Activated CD4-positive, alpha-beta T cell treated with anti-CD3 and anti-CD28 coated beads, Interleukin-2, amount 10 ng/mL, durations not matched to agents 7 days and 5 days (primary cell): ENCODE measurements around the gene DCLK1. TPM values are rescaled to one million over a fixed set of nuclear protein-coding genes. Genes with fewer than 3 reads are reported as not detected.

Experiments used
- CTCF ChIA-PET: fragments of 350-600 bp; sonication (Branson Sonifier 250); formaldehyde crosslinking; loops from one replicate; lab custom pipeline; 2021; ENCODE audit warnings: antibody characterized with exemption; lab: Charles Lee
- POLR2A ChIA-PET: fragments of 350-600 bp; sonication (Branson Sonifier 250); formaldehyde crosslinking; loops from one replicate; lab custom pipeline; 2021; ENCODE audit warnings: antibody characterized with exemption; lab: Charles Lee
- DNase-seq: peaks from one replicate; pipeline ENCODE4 v3.0.0-alpha.2; 2020
- H3K27ac Mint-ChIP-seq: one replicate; pipeline ENCODE4 v1.8.0; 2021; ENCODE audit warnings: mild to moderate bottlenecking, moderate library complexity, mixed read lengths
- H3K27me3 Mint-ChIP-seq: one replicate; pipeline ENCODE4 v1.8.0; 2021; ENCODE audit warnings: mixed read lengths
- H3K36me3 Mint-ChIP-seq: one replicate; pipeline ENCODE4 v1.8.0; 2021; ENCODE audit warnings: low read depth, mixed read lengths
- H3K4me1 Mint-ChIP-seq: one replicate; pipeline ENCODE4 v1.8.0; 2021; ENCODE audit warnings: mixed read lengths
- H3K4me3 Mint-ChIP-seq: one replicate; pipeline ENCODE4 v1.8.0; 2021; ENCODE audit warnings: mild to moderate bottlenecking, moderate library complexity, mixed read lengths
- H3K9me3 Mint-ChIP-seq: one replicate; pipeline ENCODE4 v1.8.0; 2021; ENCODE audit warnings: mixed read lengths
- total RNA-seq, 2 experiments: library from RNA; stranded (reverse); gene quantifications; one replicate each; pipeline ENCODE4 v1.2.3, GENCODE V29; 2021

Gene DCLK1
- total RNA-seq, 2 experiments from 2014 or later, result not detected

DNA sequence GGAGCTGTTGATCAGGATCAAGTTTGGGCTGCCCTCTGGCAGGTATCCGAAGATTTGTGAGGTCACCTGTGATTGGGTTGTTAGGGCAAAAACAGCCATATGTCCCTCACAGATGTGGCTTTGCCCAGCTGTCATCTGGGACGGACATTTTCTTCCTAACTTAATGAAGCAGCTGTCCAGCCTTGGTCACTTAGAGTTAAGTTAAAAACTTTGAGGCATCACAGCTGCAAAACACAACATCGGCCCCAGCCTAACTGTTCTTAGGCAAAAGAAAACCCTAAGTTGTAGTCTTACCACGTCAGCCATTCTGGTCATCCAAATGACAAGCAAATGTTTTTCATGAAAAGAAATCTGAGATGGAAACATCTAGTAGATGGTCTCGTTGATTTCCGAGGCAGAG is 318.4 kb downstream of the DCLK1 start:
- no peaks in the 10 kb centered on the region for H3K9me3 Mint-ChIP-seq
- DNase-seq, result no peak
- H3K4me3 Mint-ChIP-seq, result no peak overlapping the region
- no peaks in the 10 kb centered on the region for H3K36me3 Mint-ChIP-seq
- no peaks in the 10 kb centered on the region for H3K27me3 Mint-ChIP-seq
- CTCF ChIA-PET, result no interaction called here
- POLR2A ChIA-PET, result no interaction called here
- H3K27ac Mint-ChIP-seq, result no peak overlapping the region
- H3K4me1 Mint-ChIP-seq, result no peaks in the 10 kb centered on the region

DNA sequence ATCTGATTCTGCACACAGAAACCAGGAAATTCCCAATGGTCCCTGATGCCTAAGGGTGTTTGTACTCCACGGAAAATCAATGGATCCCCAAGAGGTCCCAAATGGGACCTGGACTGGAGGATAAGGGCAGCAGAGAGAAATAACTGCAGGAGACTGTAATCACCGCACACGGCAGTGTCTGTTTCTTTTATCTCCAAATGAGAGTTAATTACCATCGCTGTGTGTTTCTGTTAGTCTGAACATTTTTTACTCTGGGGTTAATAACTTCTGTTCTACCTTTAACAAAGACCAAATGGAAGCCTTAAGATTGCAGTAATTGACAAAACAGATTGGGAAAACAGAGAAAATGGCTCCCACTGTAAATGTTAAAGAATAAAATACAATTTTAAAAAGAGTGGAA is 320.9 kb downstream of the DCLK1 start:
- Mint-ChIP-seq H3K27me3 (no peaks in the 10 kb centered on the region), H3K36me3 (no peaks in the 10 kb centered on the region), H3K9me3 (no peaks in the 10 kb centered on the region), H3K27ac (no peak overlapping the region), H3K4me3 (no peak overlapping the region), H3K4me1 (no peaks in the 10 kb centered on the region)
- ChIA-PET POLR2A (no interaction called here), CTCF (no interaction called here)
- no peak for DNase-seq

DNA sequence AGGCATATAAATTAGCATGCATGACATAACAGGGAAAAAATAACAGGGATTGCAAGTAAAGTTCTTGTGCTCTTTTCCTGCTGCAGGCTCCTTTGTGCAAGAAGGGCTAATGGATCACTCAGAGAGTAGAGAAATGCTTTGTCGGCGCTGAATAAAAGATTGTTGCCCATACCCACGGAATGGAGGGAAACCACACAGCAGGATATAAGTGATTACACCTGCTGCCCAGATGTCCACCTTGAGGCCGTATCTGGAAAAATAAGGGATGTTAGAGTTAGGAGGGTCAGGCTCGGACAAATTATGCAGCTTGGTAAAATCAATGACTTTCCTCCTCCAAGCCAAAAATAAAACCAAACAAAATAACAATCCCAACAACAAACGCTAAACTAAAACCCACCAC is 322.3 kb downstream of the DCLK1 start:
- no peaks in the 10 kb centered on the region for H3K9me3 Mint-ChIP-seq
- no peak overlapping the region for H3K4me3 Mint-ChIP-seq
- DNase-seq, result no peak
- no peaks in the 10 kb centered on the region for H3K27me3 Mint-ChIP-seq
- POLR2A ChIA-PET, result no interaction called here
- no peaks in the 10 kb centered on the region for H3K36me3 Mint-ChIP-seq
- no peaks in the 10 kb centered on the region for H3K4me1 Mint-ChIP-seq
- H3K27ac Mint-ChIP-seq, result no peak overlapping the region
- CTCF ChIA-PET, result no interaction called here

DNA sequence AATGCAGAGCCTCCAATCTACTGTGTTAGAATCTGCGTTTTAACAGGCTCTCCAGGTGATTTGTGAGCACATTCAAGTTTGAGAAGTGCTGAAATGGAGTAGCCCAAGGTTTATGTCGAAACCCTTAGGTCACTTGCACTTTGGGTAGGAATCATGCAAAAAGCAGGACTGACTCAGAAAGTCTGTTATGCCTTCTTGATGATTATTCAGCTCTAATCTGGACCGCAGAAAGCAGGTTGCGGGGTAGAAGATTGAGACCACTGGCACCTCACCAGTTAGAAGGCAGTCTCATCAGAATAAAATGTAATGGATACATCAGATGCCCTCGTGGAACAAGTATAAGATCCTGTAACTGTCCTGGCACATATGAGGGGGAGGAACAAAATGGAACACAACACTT is 326.3 kb downstream of the DCLK1 start:
- DNase-seq, result no peak
- ChIA-PET CTCF (no interaction called here), POLR2A (no interaction called here)
- H3K4me1 Mint-ChIP-seq, result no peaks in the 10 kb centered on the region
- H3K27ac Mint-ChIP-seq, result no peak overlapping the region
- H3K9me3 Mint-ChIP-seq, result no peaks in the 10 kb centered on the region
- no peaks in the 10 kb centered on the region for H3K27me3 Mint-ChIP-seq
- H3K4me3 Mint-ChIP-seq, result no peak overlapping the region
- no peaks in the 10 kb centered on the region for H3K36me3 Mint-ChIP-seq

DNA sequence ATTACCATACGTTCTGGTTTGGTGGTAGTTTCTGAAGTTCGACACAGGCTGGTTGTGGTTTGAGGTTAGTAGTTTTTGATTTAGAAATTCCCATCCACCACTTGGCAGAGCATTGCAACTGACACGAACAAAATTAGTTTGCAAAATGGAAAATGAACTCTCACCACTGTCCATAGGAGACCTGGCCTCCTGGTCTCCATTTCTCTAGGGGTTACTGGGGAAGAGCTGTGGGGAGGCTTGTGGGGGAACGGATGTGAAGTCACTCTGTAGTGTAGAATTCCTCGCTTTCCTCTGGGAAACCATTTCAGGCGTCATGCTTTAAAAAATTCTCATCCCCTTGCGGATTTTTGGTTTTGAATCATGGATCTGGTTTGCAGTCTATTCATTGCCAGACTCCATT is 333.2 kb downstream of the DCLK1 start:
- ChIA-PET CTCF (no interaction called here), POLR2A (no interaction called here)
- Mint-ChIP-seq H3K4me3 (no peak overlapping the region), H3K4me1 (no peaks in the 10 kb centered on the region), H3K27ac (no peak overlapping the region), H3K27me3 (no peaks in the 10 kb centered on the region), H3K9me3 (no peaks in the 10 kb centered on the region), H3K36me3 (no peaks in the 10 kb centered on the region)
- no peak for DNase-seq

DNA sequence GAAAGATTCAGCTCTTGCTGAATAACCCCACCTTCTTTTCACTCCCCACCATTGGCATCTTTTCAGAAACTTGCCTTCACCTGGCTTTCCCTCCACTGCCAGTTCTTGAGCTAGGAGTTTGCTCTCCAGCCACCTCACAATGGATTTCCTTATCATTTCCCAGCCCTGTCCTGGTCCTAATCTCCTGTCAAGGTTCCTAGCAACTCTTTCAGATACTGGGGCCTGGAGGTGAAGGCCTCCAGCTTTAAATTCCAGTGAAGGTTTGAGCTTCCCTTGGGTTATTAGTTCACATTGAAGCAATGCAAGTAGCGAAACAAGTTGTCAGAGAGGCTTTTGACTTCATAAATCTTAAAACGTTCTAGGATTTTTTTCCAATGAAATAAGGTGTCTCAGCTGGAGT is 333.9 kb downstream of the DCLK1 start:
- ChIA-PET CTCF (no interaction called here), POLR2A (no interaction called here)
- H3K27ac Mint-ChIP-seq, result no peak overlapping the region
- no peaks in the 10 kb centered on the region for H3K4me1 Mint-ChIP-seq
- H3K4me3 Mint-ChIP-seq, result no peak overlapping the region
- no peaks in the 10 kb centered on the region for H3K9me3 Mint-ChIP-seq
- no peaks in the 10 kb centered on the region for H3K27me3 Mint-ChIP-seq
- H3K36me3 Mint-ChIP-seq, result no peaks in the 10 kb centered on the region
- DNase-seq, result no peak

DNA sequence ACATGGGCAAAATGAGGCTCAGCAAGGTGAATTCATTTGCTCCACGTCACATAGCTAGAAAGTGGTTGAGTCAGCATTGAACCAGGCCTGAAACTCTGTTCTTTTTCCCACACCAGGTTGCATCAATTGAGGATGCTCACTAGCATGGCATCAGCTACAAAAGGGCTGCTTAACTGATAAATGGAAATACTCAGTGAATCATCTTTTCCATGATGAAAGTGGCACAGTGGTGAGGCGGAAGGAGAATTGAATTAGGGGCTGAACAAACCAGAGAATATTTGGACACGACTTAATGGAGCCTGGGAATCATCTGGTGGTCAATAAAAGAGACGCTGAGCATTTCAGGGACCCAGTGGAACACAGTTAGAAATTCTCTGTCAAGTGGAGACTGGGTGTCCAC is 334.6 kb downstream of the DCLK1 start:
- ChIA-PET POLR2A (no interaction called here), CTCF (no interaction called here)
- Mint-ChIP-seq H3K9me3 (no peaks in the 10 kb centered on the region), H3K4me3 (no peak overlapping the region), H3K27me3 (no peaks in the 10 kb centered on the region), H3K4me1 (no peaks in the 10 kb centered on the region), H3K36me3 (no peaks in the 10 kb centered on the region), H3K27ac (no peak overlapping the region)
- DNase-seq, result no peak

DNA sequence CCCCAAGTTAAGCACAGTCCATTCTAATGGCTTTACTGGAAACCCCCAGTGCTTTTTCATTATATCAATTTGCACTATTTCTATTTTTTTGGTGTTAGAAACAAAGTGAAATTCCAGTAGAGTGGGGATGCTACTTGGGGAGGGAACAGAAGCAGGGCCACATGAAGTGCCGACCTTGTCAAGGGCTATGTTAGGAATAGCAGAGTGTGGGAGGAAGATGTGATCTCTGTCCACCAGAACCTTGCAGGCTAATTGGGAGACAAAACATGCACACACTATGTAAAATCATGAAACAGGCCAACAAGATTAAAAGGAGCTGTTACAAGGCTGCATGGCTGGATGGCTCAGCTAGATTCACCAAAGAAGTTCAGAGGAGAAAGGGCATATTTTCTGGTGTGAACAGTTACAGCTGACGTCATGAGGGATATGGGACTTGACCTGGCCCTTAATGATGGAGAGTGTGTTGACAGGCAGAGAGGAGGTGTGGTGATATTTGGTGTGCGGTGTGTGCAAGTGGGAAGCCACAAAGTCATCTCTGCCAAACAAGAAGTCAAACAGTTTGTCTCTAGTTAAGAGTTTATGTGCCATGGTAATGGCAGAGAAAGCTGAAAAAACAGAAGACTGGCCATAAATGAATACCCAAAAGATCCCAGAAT is 336.3 kb downstream of the DCLK1 start:
- Mint-ChIP-seq H3K27ac (no peak overlapping the region), H3K36me3 (no peaks in the 10 kb centered on the region), H3K27me3 (no peaks in the 10 kb centered on the region), H3K4me3 (no peak overlapping the region), H3K9me3 (no peaks in the 10 kb centered on the region), H3K4me1 (no peaks in the 10 kb centered on the region)
- ChIA-PET POLR2A (no interaction called here), CTCF (no interaction called here)
- DNase-seq, result no peak

DNA sequence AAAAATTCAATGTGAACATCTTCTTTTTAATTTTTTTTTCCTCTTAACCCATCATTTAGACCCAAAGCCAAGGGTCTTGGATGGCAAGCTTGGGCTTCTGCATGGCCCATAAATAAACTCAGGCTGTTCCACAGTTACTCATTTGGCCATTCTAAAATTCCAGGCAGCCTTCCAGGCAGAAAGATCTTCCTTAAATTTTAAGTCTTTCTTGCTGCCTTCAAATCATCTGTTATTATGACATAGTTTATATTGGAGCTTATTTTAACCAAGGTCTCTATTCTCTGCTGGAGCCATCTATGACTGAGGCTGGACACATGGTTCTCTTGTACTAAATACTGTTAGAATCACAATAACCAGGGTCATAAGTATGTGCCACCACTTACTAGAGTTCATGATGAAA is 337.4 kb downstream of the DCLK1 start:
- Mint-ChIP-seq H3K27ac (no peak overlapping the region), H3K4me1 (no peaks in the 10 kb centered on the region), H3K4me3 (no peak overlapping the region), H3K9me3 (no peaks in the 10 kb centered on the region), H3K27me3 (no peaks in the 10 kb centered on the region), H3K36me3 (no peaks in the 10 kb centered on the region)
- CTCF ChIA-PET, result no interaction called here
- POLR2A ChIA-PET, result no interaction called here
- DNase-seq, result no peak

DNA sequence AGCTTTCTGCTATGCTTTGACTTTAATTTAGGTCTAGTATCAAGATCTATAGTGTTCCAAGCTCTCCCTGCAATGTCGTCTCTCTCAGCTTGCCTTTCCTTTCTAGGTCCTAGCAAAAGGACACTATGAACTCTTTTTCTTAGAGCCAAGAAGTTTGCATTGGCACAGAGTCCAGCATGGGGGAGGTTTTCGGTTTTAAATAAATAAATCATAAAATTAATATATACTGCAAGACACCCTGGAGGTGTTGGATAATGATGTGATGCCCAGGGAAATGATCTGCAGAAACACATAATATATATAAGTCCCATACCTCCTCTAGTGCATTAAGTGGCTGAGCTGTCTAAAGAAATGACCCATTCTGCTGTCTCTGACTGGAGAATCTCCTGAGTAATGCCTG is 338.3 kb downstream of the DCLK1 start:
- Mint-ChIP-seq H3K4me3 (no peak overlapping the region), H3K4me1 (no peaks in the 10 kb centered on the region), H3K36me3 (no peaks in the 10 kb centered on the region), H3K27ac (no peak overlapping the region), H3K9me3 (no peaks in the 10 kb centered on the region), H3K27me3 (no peaks in the 10 kb centered on the region)
- DNase-seq, result no peak
- POLR2A ChIA-PET, result no interaction called here
- CTCF ChIA-PET, result no interaction called here

DNA sequence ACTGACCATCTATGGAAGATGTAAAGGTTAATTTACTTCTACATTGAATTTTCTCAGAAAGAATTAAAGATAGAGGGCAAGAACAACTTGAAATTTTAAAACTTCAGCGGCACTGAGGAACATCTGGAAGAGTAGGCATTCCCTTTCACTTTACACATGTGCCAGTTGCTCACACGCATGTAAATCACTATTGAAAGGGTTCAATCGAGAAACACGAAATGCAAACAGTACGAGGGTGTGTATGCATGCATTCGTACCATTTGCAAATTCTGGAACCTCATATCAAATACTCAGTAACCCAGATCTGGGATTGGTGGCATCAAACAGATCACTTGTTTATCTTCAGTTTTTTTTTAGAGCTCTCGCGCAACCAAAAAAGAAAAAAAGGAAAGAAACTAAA is 339.2 kb downstream of the DCLK1 start:
- DNase-seq, result no peak
- Mint-ChIP-seq H3K36me3 (no peaks in the 10 kb centered on the region), H3K4me3 (no peak overlapping the region), H3K4me1 (no peaks in the 10 kb centered on the region), H3K27me3 (no peaks in the 10 kb centered on the region), H3K27ac (no peak overlapping the region), H3K9me3 (no peaks in the 10 kb centered on the region)
- ChIA-PET CTCF (no interaction called here), POLR2A (no interaction called here)

DNA sequence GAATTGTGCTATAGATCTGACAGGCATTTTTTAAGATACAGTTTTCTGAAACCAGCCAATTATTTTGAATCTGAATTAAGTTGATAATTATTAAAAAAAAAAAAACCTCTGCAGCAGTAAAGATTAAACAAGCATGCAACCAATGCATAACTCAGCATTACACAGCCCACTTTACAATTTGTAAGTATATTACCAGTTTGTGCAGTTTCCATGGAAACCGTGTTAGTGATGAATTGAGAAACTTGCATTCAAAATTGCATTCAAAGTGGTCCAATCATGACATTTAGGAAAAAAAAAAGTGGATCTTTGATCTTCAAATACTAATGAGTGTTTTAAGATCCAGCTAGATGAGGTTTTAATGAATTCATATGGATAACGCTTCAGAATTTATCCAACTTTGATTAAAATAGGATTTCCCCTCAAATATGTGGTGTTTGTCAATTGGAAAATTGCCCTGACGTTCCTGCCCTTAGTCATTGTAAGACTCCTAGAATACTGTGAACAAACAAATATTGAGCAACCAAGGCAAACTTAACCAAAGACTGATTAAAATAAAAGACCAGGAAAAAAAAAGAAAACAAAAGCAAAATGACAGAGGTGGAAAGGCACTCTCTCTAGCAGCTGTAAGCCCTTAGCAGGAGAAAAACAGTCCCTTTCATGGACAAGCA is 339.9 kb downstream of the DCLK1 start:
- H3K27me3 Mint-ChIP-seq, result no peaks in the 10 kb centered on the region
- ChIA-PET CTCF (no interaction called here), POLR2A (no interaction called here)
- no peaks in the 10 kb centered on the region for H3K36me3 Mint-ChIP-seq
- no peak overlapping the region for H3K4me3 Mint-ChIP-seq
- no peak overlapping the region for H3K27ac Mint-ChIP-seq
- H3K4me1 Mint-ChIP-seq, result no peaks in the 10 kb centered on the region
- DNase-seq, result no peak
- H3K9me3 Mint-ChIP-seq, result no peaks in the 10 kb centered on the region

DNA sequence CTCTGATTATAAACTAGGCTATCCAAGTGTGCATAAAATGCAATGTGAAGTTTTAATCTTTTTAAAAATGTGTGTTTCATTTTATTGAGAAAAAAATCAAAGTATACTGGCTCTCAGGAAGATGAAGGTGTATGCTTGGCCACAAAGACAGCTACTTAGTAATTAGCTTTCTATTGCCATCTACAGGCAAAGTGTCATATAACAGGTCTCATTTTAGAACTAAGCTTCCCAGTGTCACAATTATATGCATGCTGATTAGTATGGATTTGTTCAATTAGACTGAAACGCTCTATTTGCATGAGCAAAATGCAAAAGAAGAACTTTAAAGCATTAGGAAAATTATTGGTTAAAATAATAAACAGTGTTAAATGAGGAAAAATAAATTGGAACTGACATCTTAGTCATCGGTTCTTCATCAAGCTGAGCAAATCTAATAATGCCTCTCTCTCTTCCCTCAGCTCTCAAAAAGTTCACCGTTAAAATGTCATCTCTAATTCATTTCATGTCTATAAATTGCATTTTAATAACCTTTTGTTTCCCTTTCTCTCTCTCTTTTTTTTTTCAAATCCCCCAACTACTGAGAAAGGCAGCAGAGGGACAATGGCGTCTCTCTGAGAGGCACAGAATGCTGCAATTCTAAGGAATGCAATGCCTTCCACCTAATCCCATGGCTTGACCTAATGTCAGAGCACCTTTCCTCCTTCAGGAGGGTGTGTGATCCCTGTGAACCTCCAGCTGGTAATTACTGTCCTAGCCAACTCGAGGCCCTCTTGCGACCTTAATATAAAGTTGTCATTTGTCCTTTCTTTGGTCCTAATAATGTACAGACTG is 341.6 kb downstream of the DCLK1 start:
- no peaks in the 10 kb centered on the region for H3K9me3 Mint-ChIP-seq
- no peaks in the 10 kb centered on the region for H3K36me3 Mint-ChIP-seq
- POLR2A ChIA-PET, result interaction anchor here (0.6 kb wide), 1 partner anchor 1753 kb away, joined by 3 read pairs; no protein-coding TSS in a partner anchor
- no peaks in the 10 kb centered on the region for H3K27me3 Mint-ChIP-seq
- CTCF ChIA-PET, result interaction anchor here (0.7 kb wide), 1 partner anchor 826 kb away, joined by 3 read pairs; no protein-coding TSS in a partner anchor
- no peak overlapping the region for H3K27ac Mint-ChIP-seq
- H3K4me3 Mint-ChIP-seq, result no peak overlapping the region
- no peaks in the 10 kb centered on the region for H3K4me1 Mint-ChIP-seq
- DNase-seq, result no peak
